Thymus (tissue), 14 donors: ENCODE measurements around the gene SIRT1. TPM values are rescaled to one million over a fixed set of nuclear protein-coding genes. Genes with fewer than 3 reads are reported as not detected.
A peak's percentile ranks its signal among the peaks of the same experiment; 100 is the strongest.
"Not testable (repeated sequence)": the region's sequence is repeated elsewhere in the genome, so short reads cannot be mapped to it uniquely, and the experiment has no call there.

ENCODE experiments used
- DNase-seq, 9 donors: peaks; one replicate each; pipeline ENCODE4 v3.0.0-alpha.2; 2013; ENCODE audit warnings: low spot score in 9 of 9, low read depth in 6 of 9, missing footprints in 1 of 9
- H3K27ac ChIP-seq, 2 donors: one replicate each; pipeline ENCODE4 v1.5.1; 2013; ENCODE audit warnings: control low read depth in 1 of 2, low read depth in 1 of 2, low read length in 1 of 2, mild to moderate bottlenecking in 1 of 2, moderate library complexity in 1 of 2
- H3K27me3 ChIP-seq, 2 donors: one replicate each; pipeline ENCODE4 v1.5.1; 2013; ENCODE audit warnings: low read length in 1 of 2; ENCODE audit not compliant: control insufficient read depth in 2 of 2, insufficient read depth in 1 of 2
- H3K36me3 ChIP-seq, 2 donors: one replicate each; pipeline ENCODE4 v1.5.1; 2013; ENCODE audit warnings: low read length in 1 of 2, mild to moderate bottlenecking in 1 of 2, moderate library complexity in 1 of 2; ENCODE audit not compliant: control insufficient read depth in 2 of 2, insufficient read depth in 2 of 2
- H3K4me1 ChIP-seq, 2 donors: one replicate each; pipeline ENCODE4 v1.5.1; 2013; ENCODE audit warnings: low read length in 2 of 2; ENCODE audit not compliant: control insufficient read depth in 2 of 2, insufficient read depth in 2 of 2
- H3K4me3 ChIP-seq, 2 donors: one replicate each; pipeline ENCODE4 v1.5.1; 2013; ENCODE audit warnings: low read length in 2 of 2, control low read depth in 1 of 2, mild to moderate bottlenecking in 1 of 2
- H3K9me3 ChIP-seq, 2 donors: one replicate each; pipeline ENCODE4 v1.5.1; 2013; ENCODE audit warnings: low read length in 1 of 2, mild to moderate bottlenecking in 1 of 2; ENCODE audit not compliant: control insufficient read depth in 2 of 2, insufficient read depth in 1 of 2
- WGBS: extraction: QIAGEN DNeasy Blood & Tissue Kit; methylation state at CpG from one replicate; pipeline ENCODE4 v1.1.7; 2013; 5-methylcytosine and 5-hydroxymethylcytosine counted together
- long read RNA-seq, 10 donors: transcript quantifications; one replicate each; lab custom pipeline, GENCODE V29; 2026
- polyA plus RNA-seq: library from polyadenylated mRNA; stranded (reverse); fragments of 200-250 nt; gene quantifications from one replicate; pipeline ENCODE4 v1.2.3, GENCODE V29; 2013
- total RNA-seq: library from RNA; stranded (reverse); fragments of 120-200 nt; gene quantifications from one replicate; pipeline ENCODE4 v1.2.4, GENCODE V29; 2013
- donor health status: healthy.

The SIRT1 gene
- total RNA-seq (18.0 TPM), polyA plus RNA-seq (25.6 TPM)
- long read RNA-seq, donor 1, full-length matches to known transcripts: 1 of 1 reads
- long read RNA-seq, donor 1, partial matches to known transcripts: 0 of 1 reads
- long read RNA-seq, donor 1, other reads (novel, unspliced or antisense): 0 of 1 reads
- long read RNA-seq, donor 2: 0 reads
- long read RNA-seq, donor 3, full-length matches to known transcripts: 2 of 2 reads
- long read RNA-seq, donor 3, partial matches to known transcripts: 0 of 2 reads
- long read RNA-seq, donor 3, other reads (novel, unspliced or antisense): 0 of 2 reads
- long read RNA-seq, donor 4, full-length matches to known transcripts: 4 of 4 reads
- long read RNA-seq, donor 4, partial matches to known transcripts: 0 of 4 reads
- long read RNA-seq, donor 4, other reads (novel, unspliced or antisense): 0 of 4 reads
- long read RNA-seq, donor 5, full-length matches to known transcripts: 2 of 2 reads
- long read RNA-seq, donor 5, partial matches to known transcripts: 0 of 2 reads
- long read RNA-seq, donor 5, other reads (novel, unspliced or antisense): 0 of 2 reads
- long read RNA-seq, donor 6, full-length matches to known transcripts: 2 of 12 reads
- long read RNA-seq, donor 6, partial matches to known transcripts: 10 of 12 reads
- long read RNA-seq, donor 6, other reads (novel, unspliced or antisense): 0 of 12 reads
- long read RNA-seq, donor 7, full-length matches to known transcripts: 3 of 3 reads
- long read RNA-seq, donor 7, partial matches to known transcripts: 0 of 3 reads
- long read RNA-seq, donor 7, other reads (novel, unspliced or antisense): 0 of 3 reads
- long read RNA-seq, donor 8, full-length matches to known transcripts: 1 of 1 reads
- long read RNA-seq, donor 8, partial matches to known transcripts: 0 of 1 reads
- long read RNA-seq, donor 8, other reads (novel, unspliced or antisense): 0 of 1 reads
- long read RNA-seq, donor 9, full-length matches to known transcripts: 3 of 3 reads
- long read RNA-seq, donor 9, partial matches to known transcripts: 0 of 3 reads
- long read RNA-seq, donor 9, other reads (novel, unspliced or antisense): 0 of 3 reads
- long read RNA-seq, donor 10, full-length matches to known transcripts: 2 of 7 reads
- long read RNA-seq, donor 10, partial matches to known transcripts: 5 of 7 reads
- long read RNA-seq, donor 10, other reads (novel, unspliced or antisense): 0 of 7 reads

GRCh38 chr10:67884313-67884841 lies at the start of gene SIRT1:
TSS of gene SIRT1 (plus strand) at chr10:67884656. CDS start at chr10:67884722, 66 bp downstream.
- peak within 1 kb of the TSS; percentile 92 to 97 for H3K27ac ChIP-seq
- under 1% methylated on average over 62 of the region's 62 CpGs for WGBS
- no peaks in the 10 kb centered on the region for H3K27me3 ChIP-seq
- peak; percentile 61 to 93 (median 83) for DNase-seq
- H3K4me1 ChIP-seq: peaks cover 8 to 11% of the 10 kb centered on the region in 2 donors
- H3K9me3 ChIP-seq: no peaks in the 10 kb centered on the region
- peak within 1 kb of the TSS; percentile 64 to 81 for H3K4me3 ChIP-seq
- peaks cover 10 to 26% of the 10 kb centered on the region in 2 donors for H3K36me3 ChIP-seq

GRCh38 chr10:67835541-67836394 lies 48.7 kb upstream of the SIRT1 start:
- not testable (repeated sequence) for H3K4me3 ChIP-seq, H3K9me3 ChIP-seq, H3K4me1 ChIP-seq, DNase-seq, H3K27me3 ChIP-seq, H3K27ac ChIP-seq, H3K36me3 ChIP-seq
- WGBS: 92% methylated on average over 6 of the region's 6 CpGs

GRCh38 chr10:67836488-67836887 lies 48.0 kb upstream of the SIRT1 start:
- WGBS: 68% methylated on average over 2 of the region's 2 CpGs
- no peak overlapping the region for H3K4me3 ChIP-seq
- H3K27ac ChIP-seq: no peak overlapping the region
- no peaks in the 10 kb centered on the region for H3K9me3 ChIP-seq
- no peaks in the 10 kb centered on the region for H3K4me1 ChIP-seq
- no peak for DNase-seq
- no peaks in the 10 kb centered on the region for H3K27me3 ChIP-seq
- no peaks in the 10 kb centered on the region for H3K36me3 ChIP-seq

DNA sequence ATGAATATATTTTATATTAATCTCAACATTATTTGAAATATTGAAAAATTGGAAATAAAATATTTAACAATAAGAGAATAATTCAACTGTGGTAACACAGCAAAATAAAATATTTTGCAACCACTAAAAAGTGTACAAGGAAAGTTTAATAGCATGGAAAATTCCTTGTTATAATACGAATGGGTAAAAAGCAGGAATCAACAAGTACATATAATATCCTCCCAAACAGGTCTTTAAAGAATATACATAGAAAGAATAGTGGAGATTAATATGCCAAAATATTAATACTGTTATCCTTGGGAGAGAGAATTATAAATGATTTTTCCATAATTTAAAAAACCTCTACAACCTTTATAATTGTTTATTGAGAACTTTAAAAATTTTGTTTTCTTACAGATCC lies 47.5 kb upstream of the SIRT1 start:
- no peaks in the 10 kb centered on the region for H3K4me1 ChIP-seq
- H3K36me3 ChIP-seq: no peaks in the 10 kb centered on the region
- WGBS: 94% methylated on average over 1 of the region's 1 CpG
- no peaks in the 10 kb centered on the region for H3K27me3 ChIP-seq
- H3K27ac ChIP-seq: no peak overlapping the region
- H3K4me3 ChIP-seq: no peak overlapping the region
- H3K9me3 ChIP-seq: peaks cover 0 to 4% of the 10 kb centered on the region in 2 donors
- no peak for DNase-seq

DNA sequence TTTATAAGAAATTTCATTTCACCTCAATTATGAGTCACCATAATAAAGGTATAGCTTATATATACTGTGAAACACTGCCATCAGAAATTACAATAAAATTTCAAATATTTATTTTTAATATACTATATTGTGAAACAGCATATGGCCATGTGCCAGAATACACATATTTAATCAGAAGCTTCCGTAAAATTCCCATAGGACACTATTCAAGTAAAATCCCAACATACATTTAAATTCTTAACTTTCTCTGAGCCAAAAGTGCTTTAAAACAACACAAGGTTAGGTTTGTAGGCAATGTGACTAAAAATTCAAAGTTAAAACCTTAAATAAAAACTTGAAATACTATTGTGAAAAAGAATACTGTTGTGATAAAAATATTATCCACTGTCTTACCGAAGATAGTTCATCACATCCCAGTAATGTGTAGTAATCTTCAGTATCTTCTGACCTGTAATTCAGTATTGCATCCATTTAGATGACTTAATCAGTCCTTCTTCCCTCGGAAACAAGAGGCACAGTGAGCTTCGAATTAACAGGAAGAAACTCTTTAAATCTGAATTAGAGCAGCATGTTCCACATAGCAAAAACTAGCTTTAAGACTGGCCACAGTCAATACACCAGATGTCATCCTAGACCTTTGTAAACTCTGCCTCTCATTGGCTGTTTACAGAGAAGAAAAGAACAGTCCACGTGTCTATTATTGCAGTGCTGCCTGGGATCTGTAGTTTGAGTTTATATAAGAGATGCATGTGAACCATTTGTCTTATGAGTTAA lies 46.7 kb upstream of the SIRT1 start, which contains the start of gene DNAJC12:
TSS of gene DNAJC12 (minus strand) at position 648 of the 774 bp plus-strand sequence. CDS start at position 471, 177 bp downstream.
- H3K27me3 ChIP-seq: no peaks in the 10 kb centered on the region
- H3K4me1 ChIP-seq: no peaks in the 10 kb centered on the region
- DNase-seq: peak in 5 of 9 donors; percentile 12 to 64 (median 22)
- no peak within 1 kb of the TSS for H3K27ac ChIP-seq
- 56% methylated on average over 5 of the region's 5 CpGs for WGBS
- no peaks in the 10 kb centered on the region for H3K36me3 ChIP-seq
- H3K9me3 ChIP-seq: peaks cover 0 to 4% of the 10 kb centered on the region in 2 donors
- H3K4me3 ChIP-seq: no peak within 1 kb of the TSS

GRCh38 chr10:67839511-67839910 lies 44.9 kb upstream of the SIRT1 start:
- not testable (repeated sequence) for H3K27ac ChIP-seq, DNase-seq, H3K4me3 ChIP-seq, H3K4me1 ChIP-seq, H3K36me3 ChIP-seq, H3K9me3 ChIP-seq, H3K27me3 ChIP-seq
- WGBS: 99% methylated on average over 12 of the region's 12 CpGs

DNA sequence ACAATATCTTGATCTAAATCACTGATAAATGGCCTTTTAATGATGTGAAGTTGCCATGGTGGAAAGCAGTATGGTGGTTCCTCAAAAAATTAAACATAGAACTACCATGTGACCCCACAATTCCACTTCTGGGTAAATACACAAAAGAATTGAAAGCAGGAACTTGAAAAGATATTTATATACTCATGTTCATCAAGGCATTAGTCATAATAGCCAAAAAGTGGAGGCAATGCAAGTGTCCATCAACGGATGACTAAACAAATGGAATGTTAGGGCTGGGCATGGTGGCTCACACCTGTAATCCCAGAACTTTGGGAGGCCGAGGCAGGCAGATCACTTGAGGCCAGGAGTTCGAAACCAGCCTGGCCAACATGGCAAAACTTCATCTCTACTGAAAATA lies 44.5 kb upstream of the SIRT1 start:
- H3K27ac ChIP-seq: no peak overlapping the region
- H3K4me1 ChIP-seq: no peaks in the 10 kb centered on the region
- no peak for DNase-seq
- peaks cover 0 to 4% of the 10 kb centered on the region in 2 donors for H3K9me3 ChIP-seq
- no peak overlapping the region for H3K4me3 ChIP-seq
- H3K27me3 ChIP-seq: no peaks in the 10 kb centered on the region
- 93% methylated on average over 3 of the region's 3 CpGs for WGBS
- H3K36me3 ChIP-seq: no peaks in the 10 kb centered on the region
